SIG-M5 treated with dmso at 0.1 percent for 504 hours (cell line): ENCODE results near the gene JAG1.

Experiments used
- DNase-seq: peaks from one replicate; lab custom pipeline; 2025; ENCODE audit not compliant: unreplicated experiment; lab: John Stamatoyannopoulos, UW

JAG1 gene

GRCh38 chr20:10668677-10669368 is 5.0 kb downstream of the JAG1 start:
- DNase-seq: no peak

- no peak for DNase-seq
Measured at GRCh38 chr20:10667560-10668167, 6.1 kb downstream of the JAG1 start.

GRCh38 chr20:10667077-10667401 is 6.8 kb downstream of the JAG1 start:
- no peak for DNase-seq

- DNase-seq: no peak
Measured at GRCh38 chr20:10666221-10667076, 7.3 kb downstream of the JAG1 start.

- no peak for DNase-seq
Measured at GRCh38 chr20:10665791-10666190, 8.0 kb downstream of the JAG1 start.

GRCh38 chr20:10665027-10665561 is 8.7 kb downstream of the JAG1 start:
- no peak for DNase-seq

- no peak for DNase-seq
Measured at GRCh38 chr20:10663756-10664155, 10.0 kb downstream of the JAG1 start.

GRCh38 chr20:10662661-10663458 is 10.9 kb downstream of the JAG1 start:
- DNase-seq: peak; percentile 84

GRCh38 chr20:10662151-10662550 is 11.6 kb downstream of the JAG1 start:
- DNase-seq: no peak

GRCh38 chr20:10661261-10661660 is 12.5 kb downstream of the JAG1 start:
- no peak for DNase-seq

GRCh38 chr20:10660661-10661060 is 13.1 kb downstream of the JAG1 start:
- no peak for DNase-seq

GRCh38 chr20:10659651-10660601 is 13.9 kb downstream of the JAG1 start:
- no peak for DNase-seq

- DNase-seq: no peak
Measured at GRCh38 chr20:10658876-10659632, 14.7 kb downstream of the JAG1 start.

- DNase-seq: no peak
Measured at GRCh38 chr20:10658051-10658823, 15.6 kb downstream of the JAG1 start.

GRCh38 chr20:10657453-10657852 is 16.3 kb downstream of the JAG1 start:
- no peak for DNase-seq

GRCh38 chr20:10655720-10656669 is 17.8 kb downstream of the JAG1 start:
- DNase-seq: no peak

- peak; percentile 30 for DNase-seq
Measured at GRCh38 chr20:10654630-10655029, 19.2 kb downstream of the JAG1 start.
